ENCODE results near the gene RNF34.

Gene RNF34

DNA sequence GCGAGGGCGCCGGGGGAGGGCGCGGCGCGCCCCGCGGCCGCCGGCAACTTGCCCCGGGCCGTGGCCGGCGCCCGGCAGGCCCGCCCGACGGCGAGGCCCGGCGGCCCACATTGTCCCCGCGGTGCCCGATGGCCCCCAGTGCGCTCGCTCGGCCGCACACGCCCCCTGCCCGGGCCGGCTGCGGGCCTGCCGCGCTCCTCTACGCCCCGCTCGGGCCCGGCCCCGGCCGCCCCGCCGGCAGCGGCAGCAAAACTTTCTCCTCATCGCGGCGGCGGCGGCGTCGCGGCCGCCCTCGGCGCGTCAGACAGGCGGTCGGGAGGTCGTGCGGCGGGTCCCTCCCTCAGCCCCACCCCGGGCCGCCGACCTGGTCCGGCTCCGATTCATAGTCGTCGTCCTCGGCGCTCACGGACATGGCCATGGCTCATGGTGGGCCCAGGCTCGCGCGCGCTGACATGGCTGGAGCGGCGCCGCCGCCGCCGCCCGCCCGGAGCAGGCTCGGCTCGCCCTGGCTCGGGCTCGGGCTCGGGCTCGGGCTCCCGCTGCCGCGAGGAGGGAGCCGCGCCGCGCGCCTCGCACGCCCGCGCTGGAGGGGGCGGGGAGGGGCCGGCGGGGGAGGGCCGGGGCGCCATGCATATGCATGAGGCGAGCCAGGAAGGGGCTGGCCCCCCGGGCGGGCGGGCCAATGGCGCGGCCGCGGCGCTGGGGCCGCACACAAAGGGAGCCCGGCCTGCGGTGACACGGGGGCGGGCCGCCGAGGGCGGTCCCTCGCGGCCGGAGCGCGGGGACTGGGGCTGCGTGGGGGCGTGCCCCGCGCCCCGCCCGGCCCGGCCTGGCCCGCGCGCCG, 67.1 kb downstream of the RNF34 start:
- peak overlapping the region; percentile 59 for H3K4me3 ChIP-seq (ENCODE audit: low read depth, low read length)
- TF ChIP-seq, protein P1, sequence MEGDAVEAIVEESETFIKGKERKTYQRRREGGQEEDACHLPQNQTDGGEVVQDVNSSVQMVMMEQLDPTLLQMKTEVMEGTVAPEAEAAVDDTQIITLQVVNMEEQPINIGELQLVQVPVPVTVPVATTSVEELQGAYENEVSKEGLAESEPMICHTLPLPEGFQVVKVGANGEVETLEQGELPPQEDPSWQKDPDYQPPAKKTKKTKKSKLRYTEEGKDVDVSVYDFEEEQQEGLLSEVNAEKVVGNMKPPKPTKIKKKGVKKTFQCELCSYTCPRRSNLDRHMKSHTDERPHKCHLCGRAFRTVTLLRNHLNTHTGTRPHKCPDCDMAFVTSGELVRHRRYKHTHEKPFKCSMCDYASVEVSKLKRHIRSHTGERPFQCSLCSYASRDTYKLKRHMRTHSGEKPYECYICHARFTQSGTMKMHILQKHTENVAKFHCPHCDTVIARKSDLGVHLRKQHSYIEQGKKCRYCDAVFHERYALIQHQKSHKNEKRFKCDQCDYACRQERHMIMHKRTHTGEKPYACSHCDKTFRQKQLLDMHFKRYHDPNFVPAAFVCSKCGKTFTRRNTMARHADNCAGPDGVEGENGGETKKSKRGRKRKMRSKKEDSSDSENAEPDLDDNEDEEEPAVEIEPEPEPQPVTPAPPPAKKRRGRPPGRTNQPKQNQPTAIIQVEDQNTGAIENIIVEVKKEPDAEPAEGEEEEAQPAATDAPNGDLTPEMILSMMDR (IDR thresholded peaks at IDR 0.05; ENCODE audit: borderline replicate concordance, insufficient read depth, low read depth, low read length): no peak

DNA sequence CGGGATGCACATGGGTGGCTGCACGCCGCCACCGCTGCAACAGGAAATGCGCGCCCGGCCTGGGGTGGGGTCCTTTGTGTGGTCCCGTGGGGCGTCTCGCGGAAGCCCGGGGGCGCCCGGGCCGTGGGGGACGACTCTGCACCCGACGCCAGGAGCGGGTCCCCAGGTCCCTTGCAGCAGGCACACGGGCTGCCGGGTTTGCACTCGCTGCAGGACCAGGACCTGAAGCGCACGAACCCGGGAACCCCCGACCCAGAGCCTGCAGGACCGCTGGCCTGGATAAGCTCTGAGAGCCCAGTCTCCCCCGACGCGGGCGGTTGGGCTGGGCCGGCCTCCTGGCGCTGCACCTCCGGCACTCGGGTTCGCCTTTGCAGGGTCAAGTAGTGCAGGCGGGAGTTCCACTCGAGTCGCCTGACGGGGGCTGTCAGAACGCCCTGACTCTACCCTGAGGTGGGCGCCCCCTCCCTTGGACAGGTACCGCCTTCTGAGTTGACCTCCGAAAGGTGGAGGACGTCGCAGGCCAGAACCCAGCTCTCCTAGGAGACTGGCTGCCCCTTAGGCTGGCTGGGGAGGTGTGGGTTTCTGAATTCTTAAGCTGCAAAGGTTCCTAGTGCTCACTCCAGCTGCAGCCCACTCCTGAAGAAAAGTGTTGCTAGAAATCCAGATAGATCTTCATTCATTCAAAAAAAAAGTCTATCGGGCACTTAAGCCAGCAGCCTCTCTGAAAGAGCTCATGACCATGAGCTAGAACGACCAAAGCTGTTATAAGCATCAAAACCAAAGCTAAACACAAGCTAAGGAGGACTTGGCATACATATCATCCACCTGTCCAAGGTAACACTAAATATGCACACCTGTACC, 68.0 kb downstream of the RNF34 start:
- TF ChIP-seq, protein P1 (IDR thresholded peaks at IDR 0.05; ENCODE audit: borderline replicate concordance, insufficient read depth, low read depth, low read length): no peak
- H3K4me3 ChIP-seq (ENCODE audit: low read depth, low read length): peak overlapping the region; percentile 59

DNA sequence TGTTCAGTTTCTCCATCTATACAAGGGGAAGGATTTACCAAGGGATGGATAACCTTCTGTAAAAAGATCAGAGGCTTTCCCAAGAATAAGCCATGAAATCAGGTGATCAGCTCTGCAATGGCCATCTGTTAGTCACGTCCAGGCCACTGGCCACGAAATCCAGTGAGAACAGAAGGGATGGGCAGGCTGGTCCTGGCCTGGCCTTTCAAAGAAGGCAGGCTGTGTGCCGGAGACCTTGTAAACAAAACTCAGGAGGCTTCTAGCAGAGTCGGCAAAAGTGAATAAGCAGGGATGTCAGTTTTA, 68.5 kb downstream of the RNF34 start:
- no peak overlapping the region for H3K4me3 ChIP-seq (ENCODE audit: low read depth, low read length)
- TF ChIP-seq, protein P1 (IDR thresholded peaks at IDR 0.05; ENCODE audit: borderline replicate concordance, insufficient read depth, low read depth, low read length): no peak

DNA sequence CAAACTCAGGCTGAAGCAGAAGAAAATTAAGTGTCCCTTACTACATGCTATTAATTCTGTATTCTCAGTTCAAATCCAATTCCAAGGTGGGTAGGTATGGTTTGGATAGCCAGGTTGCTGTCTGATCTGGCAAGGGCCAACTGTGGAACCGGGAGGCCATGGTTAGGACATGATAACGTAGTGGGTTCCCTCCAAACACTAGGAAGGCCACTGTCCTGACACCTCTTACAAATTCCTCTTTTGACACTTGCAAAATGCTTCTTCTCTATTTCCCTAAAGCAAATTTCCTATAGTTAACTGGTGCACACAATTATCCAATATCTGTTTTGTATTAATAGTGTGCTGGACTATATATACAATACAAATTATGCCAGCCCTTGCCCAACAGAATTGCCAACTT, 70.8 kb downstream of the RNF34 start:
- no peak overlapping the region for H3K4me3 ChIP-seq (ENCODE audit: low read depth, low read length)
- TF ChIP-seq, protein P1 (IDR thresholded peaks at IDR 0.05; ENCODE audit: borderline replicate concordance, insufficient read depth, low read depth, low read length): no peak

DNA sequence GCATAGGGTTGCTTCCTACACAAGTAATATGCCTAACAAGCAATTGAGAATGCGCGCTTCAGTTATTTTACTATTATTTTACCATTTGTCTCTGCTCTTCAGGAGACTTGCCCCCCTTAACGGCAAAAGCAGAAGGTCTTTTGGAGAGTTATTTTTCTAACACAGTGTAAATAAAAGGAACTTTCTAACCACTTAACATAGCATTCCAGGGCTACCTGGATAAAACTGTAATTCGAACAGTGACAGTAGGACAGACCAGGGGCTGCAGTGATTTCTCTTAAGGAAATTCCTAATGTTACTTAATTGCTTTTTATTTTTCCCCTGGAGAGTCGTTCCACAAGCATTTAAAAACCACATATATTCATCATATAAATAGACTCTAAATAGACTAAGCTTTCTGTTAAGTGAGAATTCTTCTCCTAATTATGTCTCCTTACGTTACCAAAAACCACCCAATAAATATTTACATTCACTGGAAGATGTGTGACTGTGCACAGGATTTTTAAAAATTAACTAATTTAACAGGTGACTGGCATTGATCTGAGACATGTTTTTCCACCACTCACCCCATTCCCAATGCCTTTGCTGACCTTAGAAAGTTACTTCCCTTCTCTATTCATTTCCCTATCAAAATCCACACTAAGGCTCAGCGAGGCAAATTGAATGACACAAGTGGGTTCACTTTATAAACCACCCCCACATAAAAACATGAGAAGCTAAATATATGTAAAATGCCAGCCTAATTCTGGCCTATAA, 72.4 kb downstream of the RNF34 start:
- TF ChIP-seq, protein P1 (IDR thresholded peaks at IDR 0.05; ENCODE audit: borderline replicate concordance, insufficient read depth, low read depth, low read length): no peak
- no peak overlapping the region for H3K4me3 ChIP-seq (ENCODE audit: low read depth, low read length)

Measured in GM12875 (cell line).